Activated effector memory CD4-positive, alpha-beta T cell treated with Interleukin-2 at 50 U/mL for 16 hours (primary cell): ENCODE measurements around the gene BCHE.

Source experiments
- DNase-seq: peaks from one replicate; pipeline ENCODE4 v3.0.0-alpha.2; 2020

BCHE gene

GRCh38 chr3:165837058-165837525 is at the start of gene BCHE:
Gene BCHE (minus strand): TSS chr3:165837423. CDS start chr3:165831033, 6,390 bp downstream.
- DNase-seq = no peak

- DNase-seq = no peak
Observed at GRCh38 chr3:165885558-165886270, 48.5 kb upstream of the BCHE start.

- no peak for DNase-seq
Observed at GRCh38 chr3:165884518-165884917, 47.3 kb upstream of the BCHE start.

GRCh38 chr3:165883863-165884478 is 46.7 kb upstream of the BCHE start:
- no peak for DNase-seq

GRCh38 chr3:165883117-165883516 is 45.9 kb upstream of the BCHE start:
- no peak for DNase-seq

- DNase-seq = no peak
Observed at GRCh38 chr3:165875644-165876043, 38.4 kb upstream of the BCHE start.

GRCh38 chr3:165874663-165875489 is 37.7 kb upstream of the BCHE start:
- DNase-seq = no peak

GRCh38 chr3:165868088-165868487 is 30.9 kb upstream of the BCHE start:
- DNase-seq = no peak

GRCh38 chr3:165859061-165859460 is 21.8 kb upstream of the BCHE start:
- DNase-seq = no peak

- no peak for DNase-seq
Observed at GRCh38 chr3:165855581-165855980, 18.4 kb upstream of the BCHE start.

GRCh38 chr3:165854696-165855095 is 17.5 kb upstream of the BCHE start:
- no peak for DNase-seq

- no peak for DNase-seq
Observed at GRCh38 chr3:165852711-165853110, 15.5 kb upstream of the BCHE start.

- no peak for DNase-seq
Observed at GRCh38 chr3:165852191-165852590, 15.0 kb upstream of the BCHE start.

- no peak for DNase-seq
Observed at GRCh38 chr3:165846056-165846455, 8.8 kb upstream of the BCHE start.

- no peak for DNase-seq
Observed at GRCh38 chr3:165839296-165840076, 2.3 kb upstream of the BCHE start.

GRCh38 chr3:165837801-165838200 is 578 bp upstream of the BCHE start:
- DNase-seq = no peak

- DNase-seq = no peak
Observed at GRCh38 chr3:165835431-165835830, 1.8 kb downstream of the BCHE start.

GRCh38 chr3:165830746-165831145 is 6.5 kb downstream of the BCHE start:
- DNase-seq = no peak

GRCh38 chr3:165827883-165828282 is 9.3 kb downstream of the BCHE start:
- DNase-seq = no peak

GRCh38 chr3:165827233-165827632 is 10.0 kb downstream of the BCHE start:
- DNase-seq = no peak

- no peak for DNase-seq
Observed at GRCh38 chr3:165820671-165821123, 16.5 kb downstream of the BCHE start.

GRCh38 chr3:165817160-165817709 is 20.0 kb downstream of the BCHE start:
- no peak for DNase-seq
